Prostate gland (tissue), 2 donors: ENCODE results near the gene SPSB3. TPM values are rescaled to one million over a fixed set of nuclear protein-coding genes. Genes with fewer than 3 reads are reported as not detected.

Experiments used
- DNase-seq: peaks from one replicate; pipeline ENCODE4 v3.0.0-alpha.2; 2019; ENCODE audit warnings: low spot score
- H3K27ac ChIP-seq, 2 donors: fragments of 200-600 bp; sonication (generic); 2 replicates each; pipeline ENCODE4 v1.5.1; 2017 to 2019
- H3K27me3 ChIP-seq: fragments of 200-600 bp; sonication (generic); replicated peaks from 2 replicates; pipeline ENCODE4 v1.5.1; 2019; ENCODE audit not compliant: insufficient read depth
- H3K36me3 ChIP-seq, 2 donors: fragments of 200-600 bp; sonication (generic); 1 replicate in 1 of 2; 2 replicates in 1 of 2; pipeline versions ENCODE4 v1.5.1 to v1.8.1; 2017 to 2019
- H3K4me1 ChIP-seq: fragments of 200-600 bp; sonication (generic); replicated peaks from 2 replicates; pipeline ENCODE4 v1.5.1; 2019
- H3K4me3 ChIP-seq, 2 donors: fragments of 200-600 bp; sonication (generic); 2 replicates each; pipeline ENCODE4 v1.5.1; 2017 to 2019
- H3K9me3 ChIP-seq: fragments of 200-600 bp; sonication (generic); 2 replicates; pipeline ENCODE4 v1.5.1; 2017
- POLR2A ChIP-seq: fragments of 450-650 bp; IDR thresholded peaks from one replicate; pipeline ENCODE4 v1.6.1; 2016; ENCODE audit warnings: antibody characterized with exemption, mild to moderate bottlenecking
- POLR2AphosphoS5 ChIP-seq: sonication (generic); formaldehyde crosslinking; IDR thresholded peaks from one replicate; pipeline ENCODE4 v1.6.1; 2017; ENCODE audit warnings: antibody characterized with exemption
- WGBS: methylation state at CpG from one replicate; pipeline ENCODE4 v1.1.5; 2018; 5-methylcytosine and 5-hydroxymethylcytosine counted together
- intact Hi-C: fragments of 100-400 bp; cut with DNase I; formaldehyde crosslinking; loops from one replicate; pipeline ENCODE4 v1.14.2; 2022
- total RNA-seq, 2 donors: library from RNA; depleted of rRNA; stranded (reverse); fragments of >200 nt; gene quantifications; one replicate each; pipeline ENCODE4 v1.1.0, GENCODE V29; 2016
- TF ChIP-seq, protein P1 (sequence below), 4 experiments: fragments of 200-600 bp in 2 of 4; fragments of 450-650 bp in 2 of 4; sonication (generic) in 2 of 4; IDR thresholded peaks; 1 replicate in 3 of 4; 2 replicates in 1 of 4; pipeline ENCODE4 v1.5.1; 2016 to 2019; ENCODE audit warnings: antibody characterized with exemption in 4 of 4, mild to moderate bottlenecking in 2 of 4, moderate library complexity in 2 of 4

Gene SPSB3
- total RNA-seq, 2 donors from 2014 or later, result 87.8 to 138 TPM

DNA sequence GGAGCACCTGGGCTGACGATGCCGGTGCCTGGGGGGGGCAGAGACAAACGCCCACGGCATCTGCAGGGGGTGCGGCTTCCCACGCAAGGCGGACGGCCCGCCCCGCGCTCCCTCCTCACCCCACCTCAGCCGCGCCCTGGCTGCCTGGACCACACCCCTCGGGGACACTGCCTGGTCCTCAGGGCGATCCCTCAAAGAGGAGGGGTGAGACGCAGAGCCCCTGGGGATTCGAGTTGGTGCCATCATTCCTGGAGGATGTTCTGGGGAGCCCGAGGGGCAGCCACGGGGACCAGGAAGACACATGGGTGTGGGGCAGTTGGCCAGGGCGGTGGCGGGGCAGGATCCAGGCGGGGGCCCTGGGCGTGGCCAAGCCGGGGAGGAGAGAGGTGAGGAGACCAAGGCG, 7.3 kb upstream of the SPSB3 start:
- Histone ChIP-seq H3K27ac (no peak overlapping the region), H3K27me3 (no peaks in the 10 kb centered on the region), H3K36me3 (no peaks in the 10 kb centered on the region), H3K4me3 (no peak overlapping the region), H3K9me3 (no peaks in the 10 kb centered on the region), H3K4me1 (no peaks in the 10 kb centered on the region)
- intact Hi-C loops, result no loop called here
- DNase-seq, result no peak
- 70% methylated on average over 15 of the region's 25 CpGs for WGBS
- TF ChIP-seq, protein P1, sequence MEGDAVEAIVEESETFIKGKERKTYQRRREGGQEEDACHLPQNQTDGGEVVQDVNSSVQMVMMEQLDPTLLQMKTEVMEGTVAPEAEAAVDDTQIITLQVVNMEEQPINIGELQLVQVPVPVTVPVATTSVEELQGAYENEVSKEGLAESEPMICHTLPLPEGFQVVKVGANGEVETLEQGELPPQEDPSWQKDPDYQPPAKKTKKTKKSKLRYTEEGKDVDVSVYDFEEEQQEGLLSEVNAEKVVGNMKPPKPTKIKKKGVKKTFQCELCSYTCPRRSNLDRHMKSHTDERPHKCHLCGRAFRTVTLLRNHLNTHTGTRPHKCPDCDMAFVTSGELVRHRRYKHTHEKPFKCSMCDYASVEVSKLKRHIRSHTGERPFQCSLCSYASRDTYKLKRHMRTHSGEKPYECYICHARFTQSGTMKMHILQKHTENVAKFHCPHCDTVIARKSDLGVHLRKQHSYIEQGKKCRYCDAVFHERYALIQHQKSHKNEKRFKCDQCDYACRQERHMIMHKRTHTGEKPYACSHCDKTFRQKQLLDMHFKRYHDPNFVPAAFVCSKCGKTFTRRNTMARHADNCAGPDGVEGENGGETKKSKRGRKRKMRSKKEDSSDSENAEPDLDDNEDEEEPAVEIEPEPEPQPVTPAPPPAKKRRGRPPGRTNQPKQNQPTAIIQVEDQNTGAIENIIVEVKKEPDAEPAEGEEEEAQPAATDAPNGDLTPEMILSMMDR (IDR thresholded peaks at IDR 0.05), result no peak
- no peak for TF ChIP-seq POLR2A
- TF ChIP-seq POLR2AphosphoS5, result no peak

DNA sequence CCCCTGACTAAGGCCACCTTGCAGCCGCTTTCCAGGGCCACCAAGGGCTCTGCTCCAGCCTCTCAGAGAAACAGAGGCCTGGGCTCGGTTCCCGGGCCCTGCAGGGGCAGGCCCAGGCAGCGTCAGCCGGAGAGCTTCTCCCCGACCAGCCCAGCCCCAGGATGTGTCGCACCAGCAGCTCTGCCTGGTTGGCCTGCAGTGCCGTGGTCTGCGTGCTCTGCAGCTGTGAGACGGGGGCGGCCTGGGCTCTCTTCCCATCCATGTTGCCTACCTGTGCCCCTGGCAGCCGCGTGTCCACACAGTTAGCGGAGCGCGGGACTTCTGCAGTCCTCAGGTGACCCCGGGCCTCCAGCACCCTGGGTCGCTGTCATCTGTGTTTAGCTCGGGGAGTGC, 6.3 kb upstream of the SPSB3 start:
- no peak overlapping the region for H3K27ac ChIP-seq

DNA sequence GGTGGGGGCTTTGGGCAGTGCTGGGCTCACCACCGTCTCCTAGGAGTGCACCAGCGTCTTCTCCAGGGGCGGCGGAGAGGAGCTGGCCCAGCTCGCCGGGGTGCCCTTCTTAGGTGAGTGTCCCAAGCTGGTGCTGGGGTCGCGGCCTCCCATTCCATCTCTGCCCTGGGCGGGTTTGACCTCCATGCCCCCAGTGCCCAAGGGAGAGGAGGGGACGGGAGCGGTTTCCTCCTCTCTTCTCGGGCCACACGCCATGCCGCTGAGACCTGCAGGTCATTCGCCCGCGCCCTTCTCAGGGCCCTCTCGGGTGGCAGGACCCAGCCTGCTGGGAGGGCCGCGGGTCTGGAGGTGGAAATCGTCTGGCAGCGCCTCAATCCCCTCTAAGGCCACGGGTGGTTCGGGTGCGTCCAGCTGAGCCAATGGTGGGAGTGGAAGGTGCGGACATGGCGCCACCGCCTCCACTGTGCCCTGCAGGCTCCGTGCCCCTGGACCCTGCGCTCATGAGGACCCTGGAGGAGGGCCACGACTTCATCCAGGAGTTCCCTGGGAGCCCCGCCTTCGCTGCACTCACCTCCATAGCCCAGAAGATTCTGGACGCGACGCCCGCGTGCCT, 5.8 kb upstream of the SPSB3 start:
- TF ChIP-seq, protein P1 (IDR thresholded peaks at IDR 0.05), result no peak
- TF ChIP-seq POLR2AphosphoS5 (no peak), POLR2A (no peak)
- no peak overlapping the region for H3K27ac ChIP-seq
- H3K4me1 ChIP-seq, result peaks cover 6% of the 10 kb centered on the region
- WGBS, result 74% methylated on average over 32 of the region's 38 CpGs
- H3K4me3 ChIP-seq, result no peak overlapping the region
- H3K36me3 ChIP-seq, result no peaks in the 10 kb centered on the region
- H3K9me3 ChIP-seq, result no peaks in the 10 kb centered on the region
- DNase-seq, result no peak
- H3K27me3 ChIP-seq, result no peaks in the 10 kb centered on the region
- intact Hi-C loops, result no loop called here

More for the DNA sequence above, 6.3 kb upstream of the SPSB3 start:
- peak; percentile 22 for DNase-seq
- Histone ChIP-seq H3K27me3 (no peaks in the 10 kb centered on the region), H3K9me3 (no peaks in the 10 kb centered on the region), H3K4me1 (peaks cover 6% of the 10 kb centered on the region), H3K4me3 (no peak overlapping the region), H3K36me3 (no peaks in the 10 kb centered on the region)
- TF ChIP-seq POLR2A (no peak), POLR2AphosphoS5 (no peak)
- TF ChIP-seq, protein P1 (IDR thresholded peaks at IDR 0.05), result no peak
- 39% methylated on average over 13 of the region's 19 CpGs for WGBS
- intact Hi-C loops, result no loop called here

DNA sequence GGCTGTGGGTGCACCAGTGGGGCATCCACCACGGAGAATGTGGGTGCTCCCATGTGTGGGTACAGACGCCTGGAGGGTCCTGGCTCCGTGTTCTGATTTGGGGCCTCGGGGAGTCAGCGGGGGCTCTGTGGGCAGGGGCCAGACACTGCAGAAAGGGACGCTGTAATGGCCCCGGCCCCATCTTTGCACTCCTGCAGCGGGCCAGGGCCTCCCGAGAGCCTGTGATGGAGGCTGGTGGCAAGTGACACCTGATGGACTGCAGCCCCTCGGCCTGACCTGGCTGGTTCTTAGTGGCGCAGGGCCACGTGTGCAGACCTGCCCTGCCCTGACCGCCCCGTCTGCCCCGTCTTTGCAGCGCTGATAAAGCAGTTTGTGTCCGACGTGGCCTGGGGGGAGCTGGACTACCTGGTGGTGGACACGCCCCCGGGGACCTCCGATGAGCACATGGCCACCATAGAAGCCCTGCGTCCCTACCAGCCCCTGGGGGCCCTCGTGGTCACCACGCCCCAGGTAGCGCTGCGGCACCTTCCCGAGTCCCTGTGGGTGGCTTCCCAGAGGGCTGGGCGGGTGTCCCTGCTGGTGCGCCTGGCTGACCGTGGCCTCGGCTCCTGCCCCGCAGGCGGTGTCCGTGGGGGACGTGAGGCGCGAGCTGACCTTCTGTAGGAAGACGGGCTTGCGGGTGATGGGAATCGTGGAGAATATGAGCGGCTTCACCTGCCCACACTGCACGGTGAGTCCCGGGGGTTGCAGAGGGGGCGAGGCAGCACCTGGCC, 5.1 kb upstream of the SPSB3 start:
- H3K36me3 ChIP-seq, result no peaks in the 10 kb centered on the region
- WGBS, result 90% methylated on average over 44 of the region's 44 CpGs
- no peaks in the 10 kb centered on the region for H3K27me3 ChIP-seq
- TF ChIP-seq POLR2AphosphoS5 (no peak), POLR2A (no peak)
- TF ChIP-seq, protein P1 (IDR thresholded peaks at IDR 0.05), result no peak
- no peak overlapping the region for H3K27ac ChIP-seq
- intact Hi-C loops, result no loop called here
- H3K4me3 ChIP-seq, result no peak overlapping the region
- H3K4me1 ChIP-seq, result peaks cover 6% of the 10 kb centered on the region
- peak; percentile 3 for DNase-seq
- no peaks in the 10 kb centered on the region for H3K9me3 ChIP-seq

DNA sequence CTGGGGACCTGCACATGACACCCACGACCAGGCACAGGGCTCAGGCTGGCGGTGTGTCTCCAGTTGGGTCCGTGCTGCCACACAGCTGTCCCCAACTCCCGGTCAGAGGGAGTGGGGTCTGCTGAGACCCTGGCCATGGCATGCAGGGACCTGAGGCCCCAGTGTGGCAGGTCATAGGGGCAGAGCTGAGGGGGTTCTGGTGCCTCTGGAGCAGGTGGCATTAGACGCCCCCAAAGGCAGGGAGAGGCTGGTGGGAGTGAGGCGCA, 4.6 kb upstream of the SPSB3 start:
- DNase-seq, result no peak
- intact Hi-C loops, result no loop called here
- WGBS, result 92% methylated on average over 6 of the region's 6 CpGs
- H3K36me3 ChIP-seq, result no peaks in the 10 kb centered on the region
- no peak overlapping the region for H3K4me3 ChIP-seq
- H3K9me3 ChIP-seq, result no peaks in the 10 kb centered on the region
- H3K27me3 ChIP-seq, result no peaks in the 10 kb centered on the region
- no peak overlapping the region for H3K27ac ChIP-seq
- H3K4me1 ChIP-seq, result peaks cover 6% of the 10 kb centered on the region
- no peak for TF ChIP-seq POLR2AphosphoS5
- TF ChIP-seq POLR2A, result no peak
- TF ChIP-seq, protein P1 (IDR thresholded peaks at IDR 0.05), result no peak
